ENCODE results near the gene ZNF81. TPM values are rescaled to one million over a fixed set of nuclear protein-coding genes. Genes with fewer than 3 reads are reported as not detected.
"Not testable (repeated sequence)": the region's sequence is repeated elsewhere in the genome, so short reads cannot be mapped to it uniquely, and the experiment has no call there.

Gene ZNF81
- total and polyA plus RNA-seq, 4 experiments from 2014 or later = 1.3 to 11.5 (median 5.7) TPM

- H3K36me3 ChIP-seq (ENCODE audit: insufficient read depth, low read length); H3K27ac Mint-ChIP-seq; H3K4me1 Mint-ChIP-seq; POLR2A ChIA-PET (ENCODE audit: partially characterized antibody); H3K4me3 ChIP-seq (ENCODE audit: low read length in 2 of 2); H3K27me3 ChIP-seq (ENCODE audit: insufficient read depth, low read length); DNase-seq; intact Hi-C loops (cut with micrococcal nuclease); H3K4me3 Mint-ChIP-seq; H3K36me3 Mint-ChIP-seq; H3K9me3 Mint-ChIP-seq; H3K9me3 ChIP-seq (ENCODE audit: control insufficient read depth in 1 of 2, low read length in 2 of 2); H3K27me3 Mint-ChIP-seq; H3K27ac ChIP-seq (ENCODE audit: low read depth, low read length); CTCF ChIA-PET (ENCODE audit: partially characterized antibody); H3K4me1 ChIP-seq (ENCODE audit: insufficient read depth, low read length): not testable (repeated sequence)
Measured at GRCh38 chrX:47805844-47806243, 30.9 kb upstream of the ZNF81 start.

- H3K27ac Mint-ChIP-seq; H3K9me3 ChIP-seq (ENCODE audit: control insufficient read depth in 1 of 2, low read length in 2 of 2); POLR2A ChIA-PET (ENCODE audit: partially characterized antibody); H3K4me3 Mint-ChIP-seq; H3K9me3 Mint-ChIP-seq; H3K27ac ChIP-seq (ENCODE audit: low read depth, low read length); H3K4me3 ChIP-seq (ENCODE audit: low read length in 2 of 2); H3K27me3 ChIP-seq (ENCODE audit: insufficient read depth, low read length); H3K36me3 ChIP-seq (ENCODE audit: insufficient read depth, low read length); H3K4me1 Mint-ChIP-seq; H3K27me3 Mint-ChIP-seq; H3K4me1 ChIP-seq (ENCODE audit: insufficient read depth, low read length); intact Hi-C loops (cut with micrococcal nuclease); CTCF ChIA-PET (ENCODE audit: partially characterized antibody); DNase-seq; H3K36me3 Mint-ChIP-seq: not testable (repeated sequence)
Measured at GRCh38 chrX:47806415-47807271, 30.1 kb upstream of the ZNF81 start.

GRCh38 chrX:47807272-47807538 lies 29.5 kb upstream of the ZNF81 start:
- H3K27ac Mint-ChIP-seq; H3K36me3 ChIP-seq (ENCODE audit: insufficient read depth, low read length); H3K36me3 Mint-ChIP-seq; H3K27ac ChIP-seq (ENCODE audit: low read depth, low read length); H3K4me1 ChIP-seq (ENCODE audit: insufficient read depth, low read length); CTCF ChIA-PET (ENCODE audit: partially characterized antibody); H3K9me3 Mint-ChIP-seq; H3K27me3 ChIP-seq (ENCODE audit: insufficient read depth, low read length); H3K9me3 ChIP-seq (ENCODE audit: control insufficient read depth in 1 of 2, low read length in 2 of 2); POLR2A ChIA-PET (ENCODE audit: partially characterized antibody); H3K4me1 Mint-ChIP-seq; H3K4me3 Mint-ChIP-seq; intact Hi-C loops (cut with micrococcal nuclease); DNase-seq; H3K4me3 ChIP-seq (ENCODE audit: low read length in 2 of 2); H3K27me3 Mint-ChIP-seq: not testable (repeated sequence)

- ChIA-PET POLR2A (ENCODE audit: partially characterized antibody) (no interaction called here), CTCF (ENCODE audit: partially characterized antibody) (no interaction called here)
- Histone ChIP-seq H3K9me3 (ENCODE audit: control insufficient read depth in 1 of 2, low read length in 2 of 2) (no peaks in the 10 kb centered on the region), H3K4me1 (ENCODE audit: insufficient read depth, low read length) (no peaks in the 10 kb centered on the region), H3K27me3 (ENCODE audit: insufficient read depth, low read length) (no peaks in the 10 kb centered on the region), H3K27ac (ENCODE audit: low read depth, low read length) (no peak overlapping the region), H3K36me3 (ENCODE audit: insufficient read depth, low read length) (no peaks in the 10 kb centered on the region), H3K4me3 (ENCODE audit: low read length in 2 of 2) (no peak overlapping the region)
- H3K27me3 Mint-ChIP-seq = peaks cover 0 to 1% of the 10 kb centered on the region in 2 donors
- H3K4me1 Mint-ChIP-seq = no peaks in the 10 kb centered on the region
- H3K36me3 Mint-ChIP-seq = no peaks in the 10 kb centered on the region
- peak overlapping the region in 1 of 7 donors; percentile 55 for H3K27ac Mint-ChIP-seq
- intact Hi-C loops (cut with micrococcal nuclease) = no loop called here
- no peaks in the 10 kb centered on the region for H3K9me3 Mint-ChIP-seq
- no peak overlapping the region for H3K4me3 Mint-ChIP-seq
- DNase-seq = no peak
Measured at GRCh38 chrX:47807548-47807947, 29.2 kb upstream of the ZNF81 start.

- Histone ChIP-seq H3K4me1 (ENCODE audit: insufficient read depth, low read length) (no peaks in the 10 kb centered on the region), H3K27ac (ENCODE audit: low read depth, low read length) (no peak overlapping the region), H3K4me3 (ENCODE audit: low read length in 2 of 2) (no peak overlapping the region), H3K9me3 (ENCODE audit: control insufficient read depth in 1 of 2, low read length in 2 of 2) (no peaks in the 10 kb centered on the region), H3K27me3 (ENCODE audit: insufficient read depth, low read length) (no peaks in the 10 kb centered on the region), H3K36me3 (ENCODE audit: insufficient read depth, low read length) (no peaks in the 10 kb centered on the region)
- CTCF ChIA-PET (ENCODE audit: partially characterized antibody) = no interaction called here
- intact Hi-C loops (cut with micrococcal nuclease) = no loop called here
- no peak overlapping the region for H3K4me3 Mint-ChIP-seq
- no peak overlapping the region for H3K27ac Mint-ChIP-seq
- peaks cover 0 to 1% of the 10 kb centered on the region in 2 donors for H3K27me3 Mint-ChIP-seq
- no peaks in the 10 kb centered on the region for H3K36me3 Mint-ChIP-seq
- no peaks in the 10 kb centered on the region for H3K9me3 Mint-ChIP-seq
- DNase-seq = no peak
- POLR2A ChIA-PET (ENCODE audit: partially characterized antibody) = no interaction called here
- no peaks in the 10 kb centered on the region for H3K4me1 Mint-ChIP-seq
Measured at GRCh38 chrX:47808904-47809788, 27.6 kb upstream of the ZNF81 start.

- H3K27me3 Mint-ChIP-seq = no peaks in the 10 kb centered on the region
- no peaks in the 10 kb centered on the region for H3K9me3 ChIP-seq (ENCODE audit: control insufficient read depth in 1 of 2, low read length in 2 of 2)
Measured at GRCh38 chrX:47814851-47815250, 21.9 kb upstream of the ZNF81 start.

GRCh38 chrX:47815901-47816845 lies 20.5 kb upstream of the ZNF81 start:
- CTCF ChIA-PET (ENCODE audit: partially characterized antibody) = no interaction called here
- H3K4me3 ChIP-seq (ENCODE audit: low read length in 2 of 2) = no peak overlapping the region
- DNase-seq = no peak
- Mint-ChIP-seq H3K36me3 (no peaks in the 10 kb centered on the region), H3K27ac (no peak overlapping the region), H3K4me1 (peaks cover 0 to 2% (median 0%) of the 10 kb centered on the region in 4 donors), H3K4me3 (no peak overlapping the region), H3K27me3 (no peaks in the 10 kb centered on the region), H3K9me3 (peaks cover 0 to 2% (median 0%) of the 10 kb centered on the region in 8 donors)
- POLR2A ChIA-PET (ENCODE audit: partially characterized antibody) = interaction anchor here (0.6 kb wide), 1 partner anchor 782 kb away, joined by 4 read pairs; no protein-coding TSS in a partner anchor
- no peaks in the 10 kb centered on the region for H3K36me3 ChIP-seq (ENCODE audit: insufficient read depth, low read length)
- no peaks in the 10 kb centered on the region for H3K9me3 ChIP-seq (ENCODE audit: control insufficient read depth in 1 of 2, low read length in 2 of 2)
- intact Hi-C loops (cut with micrococcal nuclease) = no loop called here
- H3K27ac ChIP-seq (ENCODE audit: low read depth, low read length) = no peak overlapping the region
- H3K27me3 ChIP-seq (ENCODE audit: insufficient read depth, low read length) = no peaks in the 10 kb centered on the region
- no peaks in the 10 kb centered on the region for H3K4me1 ChIP-seq (ENCODE audit: insufficient read depth, low read length)

More at GRCh38 chrX:47814851-47815250, 21.9 kb upstream of the ZNF81 start:
- Mint-ChIP-seq H3K36me3 (no peaks in the 10 kb centered on the region), H3K27ac (no peak overlapping the region), H3K4me3 (no peak overlapping the region), H3K4me1 (peaks cover 0 to 2% (median 0%) of the 10 kb centered on the region in 4 donors), H3K9me3 (peaks cover 0 to 2% (median 0%) of the 10 kb centered on the region in 8 donors)
- intact Hi-C loops (cut with micrococcal nuclease) = no loop called here
- no peak overlapping the region for H3K4me3 ChIP-seq (ENCODE audit: low read length in 2 of 2)
- no peak overlapping the region for H3K27ac ChIP-seq (ENCODE audit: low read depth, low read length)
- no peaks in the 10 kb centered on the region for H3K4me1 ChIP-seq (ENCODE audit: insufficient read depth, low read length)
- ChIA-PET POLR2A (ENCODE audit: partially characterized antibody) (no interaction called here), CTCF (ENCODE audit: partially characterized antibody) (interaction anchor here (1.2 kb wide), 1 partner anchor 17 kb away, joined by 3 read pairs; no protein-coding TSS in a partner anchor)
- DNase-seq = no peak
- H3K36me3 ChIP-seq (ENCODE audit: insufficient read depth, low read length) = no peaks in the 10 kb centered on the region
- no peaks in the 10 kb centered on the region for H3K27me3 ChIP-seq (ENCODE audit: insufficient read depth, low read length)
